ENCODE data around the gene MON1B.

GRCh38 chr16:77207030-77207429 is 16.0 kb downstream of the MON1B start:
- TF ChIP-seq CTCF (conservative IDR thresholded peaks at IDR 0.05; ENCODE audit: low read depth, low read length), result no peak
- TF ChIP-seq MAZ (IDR thresholded peaks at IDR 0.05; ENCODE audit: borderline replicate concordance, low read depth, low read length), result no peak
- TF ChIP-seq POLR2A (IDR thresholded peaks at IDR 0.05; ENCODE audit: low read depth, low read length), result no peak
- no peak for TF ChIP-seq RAD21 (IDR thresholded peaks at IDR 0.05; ENCODE audit: low read length)
- TF ChIP-seq NFE2L2 (IDR thresholded peaks at IDR 0.05; ENCODE audit: low read depth, low read length), result no peak
